H1 (cell line): ENCODE data around the gene KANSL2.

ENCODE experiments used
- EP300 ChIP-seq, 2 experiments: IDR thresholded peaks; 1 replicate in 1 of 2; 2 replicates in 1 of 2; pipeline ENCODE4 v1.6.1; 2011 to 2012; ENCODE audit warnings: low read depth in 2 of 2, low read length in 2 of 2, mild to moderate bottlenecking in 2 of 2, borderline replicate concordance in 1 of 2, inconsistent platforms in 1 of 2, moderate library complexity in 1 of 2
- PHF8 ChIP-seq: fragments of 200-600 bp; sonication (generic); conservative IDR thresholded peaks from 2 replicates; pipeline ENCODE4 v1.7.1; 2012; ENCODE audit warnings: low read depth, mild to moderate bottlenecking, inconsistent platforms, low read length, moderate library complexity

- no peak for TF ChIP-seq EP300 (IDR thresholded peaks at IDR 0.05; ENCODE audit: borderline replicate concordance in 1 of 2, low read depth in 2 of 2, low read length in 2 of 2)
- TF ChIP-seq PHF8: no peak
These were observed 9.9 kb upstream of the KANSL2 start for GRCh38 chr12:48691826-48692487.
